ENCODE measurements around the gene UMODL1.

DNA sequence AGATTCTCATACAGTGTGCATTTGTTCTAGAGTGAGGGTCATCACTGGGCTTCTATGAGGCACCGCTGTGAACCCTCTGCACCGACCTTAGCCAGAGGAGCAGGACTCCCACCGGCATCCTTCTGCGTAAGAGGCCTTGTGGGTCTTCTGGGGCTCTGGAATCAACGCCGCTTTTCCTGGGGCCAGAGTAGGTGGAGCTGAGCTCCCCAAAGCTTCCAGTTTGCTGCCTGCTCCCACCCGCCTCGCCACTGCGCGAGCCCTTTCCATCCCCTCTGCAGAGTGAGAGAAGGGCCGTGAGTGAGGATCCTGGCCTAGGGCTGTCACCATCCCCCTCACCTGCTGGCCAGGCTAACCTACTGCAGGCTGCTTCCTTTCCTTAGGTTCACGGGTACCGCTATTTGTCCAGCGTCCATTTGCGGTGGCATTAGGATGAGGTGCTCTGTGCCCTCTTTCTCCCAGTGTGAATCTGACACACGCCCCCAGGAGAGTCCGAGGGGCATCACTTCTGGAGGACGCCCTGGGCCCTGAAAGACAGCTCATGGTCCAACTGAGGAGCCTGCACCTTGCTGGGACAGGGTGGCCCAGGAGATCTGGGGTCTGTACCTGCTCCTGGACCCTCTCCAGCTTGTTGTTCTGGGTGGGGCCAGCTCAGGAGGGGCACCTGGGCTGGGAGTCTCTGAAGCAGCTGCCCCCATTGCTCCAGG, 36.2 kb downstream of the UMODL1 start:
- no peak for TF ChIP-seq ARNTL (CRISPR knock-in tag; IDR thresholded peaks at IDR 0.05; ENCODE audit: borderline replicate concordance, low read depth)
- TF ChIP-seq CSDC2 (CRISPR knock-in tag; IDR thresholded peaks at IDR 0.05): no peak
- TF ChIP-seq ZFP3 (CRISPR knock-in tag; IDR thresholded peaks at IDR 0.05): no peak
- TF ChIP-seq ZFP30 (CRISPR knock-in tag; IDR thresholded peaks at IDR 0.05): no peak
- TF ChIP-seq RARB (CRISPR knock-in tag; IDR thresholded peaks at IDR 0.05): no peak
- no peak for TF ChIP-seq BACH2 (CRISPR knock-in tag; IDR thresholded peaks at IDR 0.05; ENCODE audit: borderline replicate concordance)
- TF ChIP-seq ZC3H10 (CRISPR knock-in tag; IDR thresholded peaks at IDR 0.05): no peak
- no peak for TF ChIP-seq PPARA (CRISPR knock-in tag; IDR thresholded peaks at IDR 0.05; ENCODE audit: borderline replicate concordance)
